Chondrocyte (in vitro differentiated cells): ENCODE measurements around the gene SEMA5A. TPM values are rescaled to one million over a fixed set of nuclear protein-coding genes. Genes with fewer than 3 reads are reported as not detected.

Experiments used
- DNase-seq: peaks from one replicate; pipeline ENCODE4 v3.0.0; 2021; ENCODE audit warnings: mixed read lengths, low spot score
- H3K27ac Mint-ChIP-seq: one replicate; pipeline ENCODE4 v1.8.0; 2021; ENCODE audit warnings: mild to moderate bottlenecking, moderate library complexity, mixed read lengths; ENCODE audit not compliant: unreplicated experiment
- H3K27me3 Mint-ChIP-seq: 2 replicates; pipeline ENCODE4 v1.8.0; 2021; ENCODE audit warnings: low read depth, mixed read lengths
- H3K36me3 Mint-ChIP-seq: 2 replicates; pipeline ENCODE4 v1.8.0; 2021; ENCODE audit warnings: low read depth, mixed read lengths
- H3K4me1 Mint-ChIP-seq: 2 replicates; pipeline ENCODE4 v1.8.0; 2021; ENCODE audit warnings: low read depth, mild to moderate bottlenecking, mixed read lengths
- H3K4me3 Mint-ChIP-seq: one replicate; pipeline ENCODE4 v1.8.0; 2021; ENCODE audit warnings: mild to moderate bottlenecking, moderate library complexity, mixed read lengths; ENCODE audit not compliant: unreplicated experiment
- H3K9me3 Mint-ChIP-seq: 2 replicates; pipeline ENCODE4 v1.8.0; 2021; ENCODE audit warnings: low read depth, mixed read lengths
- CTCF ChIP-seq: fragments of 200-600 bp; sonication (generic); IDR thresholded peaks from 2 replicates; pipeline ENCODE4 v1.5.0; 2021; ENCODE audit warnings: antibody characterized with exemption, mild to moderate bottlenecking, moderate library complexity
- total RNA-seq: library from RNA; stranded (reverse); gene quantifications from 3 replicates; pipeline ENCODE4 v1.2.1, GENCODE V29; 2021

Gene SEMA5A
- total RNA-seq, 1 donor from 2014 or later: 249 TPM

GRCh38 chr5:9498541-9499497, 47.1 kb downstream of the SEMA5A start:
- Mint-ChIP-seq H3K9me3 (no peaks in the 10 kb centered on the region), H3K36me3 (peaks cover 7% of the 10 kb centered on the region), H3K27me3 (no peaks in the 10 kb centered on the region), H3K27ac (no peak overlapping the region), H3K4me3 (no peak overlapping the region), H3K4me1 (peaks cover 68% of the 10 kb centered on the region)
- DNase-seq: no peak
- peak; percentile 63 for TF ChIP-seq CTCF

- no peak for DNase-seq
- H3K27ac Mint-ChIP-seq: no peak overlapping the region
- no peaks in the 10 kb centered on the region for H3K9me3 Mint-ChIP-seq
- no peak overlapping the region for H3K4me3 Mint-ChIP-seq
- no peaks in the 10 kb centered on the region for H3K27me3 Mint-ChIP-seq
- H3K4me1 Mint-ChIP-seq: peaks cover 67% of the 10 kb centered on the region
- no peaks in the 10 kb centered on the region for H3K36me3 Mint-ChIP-seq
- TF ChIP-seq CTCF: no peak
Measured at GRCh38 chr5:9497347-9497746, 48.5 kb downstream of the SEMA5A start.

- Mint-ChIP-seq H3K36me3 (peaks cover 2% of the 10 kb centered on the region), H3K27me3 (no peaks in the 10 kb centered on the region), H3K27ac (no peak overlapping the region), H3K9me3 (peaks cover 3% of the 10 kb centered on the region), H3K4me1 (peaks cover 64% of the 10 kb centered on the region), H3K4me3 (no peak overlapping the region)
- DNase-seq: no peak
- no peak for TF ChIP-seq CTCF
Measured at GRCh38 chr5:9496801-9497200, 49.1 kb downstream of the SEMA5A start.

- TF ChIP-seq CTCF: no peak
- peak overlapping the region; percentile 4 for H3K27ac Mint-ChIP-seq
- H3K36me3 Mint-ChIP-seq: peaks cover 2% of the 10 kb centered on the region
- H3K9me3 Mint-ChIP-seq: peaks cover 4% of the 10 kb centered on the region
- no peak overlapping the region for H3K4me3 Mint-ChIP-seq
- no peak for DNase-seq
- peaks cover 48% of the 10 kb centered on the region for H3K4me1 Mint-ChIP-seq
- no peaks in the 10 kb centered on the region for H3K27me3 Mint-ChIP-seq
Measured at GRCh38 chr5:9495121-9495520, 50.8 kb downstream of the SEMA5A start.

GRCh38 chr5:9494301-9494700, 51.6 kb downstream of the SEMA5A start:
- H3K27ac Mint-ChIP-seq: peak overlapping the region; percentile 2

More at GRCh38 chr5:9494301-9494700, 51.6 kb downstream of the SEMA5A start:
- DNase-seq: no peak
- no peak for TF ChIP-seq CTCF
- Mint-ChIP-seq H3K9me3 (peaks cover 4% of the 10 kb centered on the region), H3K4me1 (peaks cover 42% of the 10 kb centered on the region), H3K27me3 (no peaks in the 10 kb centered on the region), H3K4me3 (no peak overlapping the region), H3K36me3 (peaks cover 2% of the 10 kb centered on the region)
